Cardiac septum (tissue), 1 donor: ENCODE data around the gene GALNT9. TPM values are rescaled to one million over a fixed set of nuclear protein-coding genes. Genes with fewer than 3 reads are reported as not detected.

Experiments
- DNase-seq: peaks from one replicate; pipeline ENCODE4 v3.0.0-alpha.2; 2020; ENCODE audit warnings: low spot score
- intact Hi-C: fragments of 100-400 bp; cut with DNase I; formaldehyde crosslinking; loops from one replicate; pipeline ENCODE4 v1.14.0; 2022
- total RNA-seq: library from RNA; stranded (reverse); fragmentation: NEBNext Ultra II Directional; extraction: Animal tissue kit (Norgen Biotek cat#: 25700); gene quantifications from one replicate; pipeline ENCODE4 v1.2.1, GENCODE V29; 2021
- donor health status: DM: no; HTN: no; CAD: no.

Gene GALNT9
- total RNA-seq, 1 donor from 2014 or later: not detected

DNA sequence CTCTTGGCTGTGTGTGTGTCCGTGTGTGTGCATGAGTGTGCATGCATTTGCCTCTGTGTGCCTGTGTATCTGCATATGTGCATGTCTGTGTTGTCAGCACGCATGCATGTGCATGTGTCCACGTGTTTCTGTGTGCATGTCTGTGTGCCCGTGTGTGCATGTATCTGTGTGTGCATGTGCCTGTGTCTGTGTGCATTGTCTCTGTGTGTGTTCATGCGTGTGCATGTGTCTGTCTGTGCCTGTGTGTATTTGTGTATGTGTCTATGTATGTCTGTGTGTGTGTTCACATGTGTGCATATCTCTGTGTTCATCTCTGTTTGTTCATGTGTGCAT is 1.1 kb upstream of the GALNT9 start:
- intact Hi-C loops: no loop called here
- no peak for DNase-seq

DNA sequence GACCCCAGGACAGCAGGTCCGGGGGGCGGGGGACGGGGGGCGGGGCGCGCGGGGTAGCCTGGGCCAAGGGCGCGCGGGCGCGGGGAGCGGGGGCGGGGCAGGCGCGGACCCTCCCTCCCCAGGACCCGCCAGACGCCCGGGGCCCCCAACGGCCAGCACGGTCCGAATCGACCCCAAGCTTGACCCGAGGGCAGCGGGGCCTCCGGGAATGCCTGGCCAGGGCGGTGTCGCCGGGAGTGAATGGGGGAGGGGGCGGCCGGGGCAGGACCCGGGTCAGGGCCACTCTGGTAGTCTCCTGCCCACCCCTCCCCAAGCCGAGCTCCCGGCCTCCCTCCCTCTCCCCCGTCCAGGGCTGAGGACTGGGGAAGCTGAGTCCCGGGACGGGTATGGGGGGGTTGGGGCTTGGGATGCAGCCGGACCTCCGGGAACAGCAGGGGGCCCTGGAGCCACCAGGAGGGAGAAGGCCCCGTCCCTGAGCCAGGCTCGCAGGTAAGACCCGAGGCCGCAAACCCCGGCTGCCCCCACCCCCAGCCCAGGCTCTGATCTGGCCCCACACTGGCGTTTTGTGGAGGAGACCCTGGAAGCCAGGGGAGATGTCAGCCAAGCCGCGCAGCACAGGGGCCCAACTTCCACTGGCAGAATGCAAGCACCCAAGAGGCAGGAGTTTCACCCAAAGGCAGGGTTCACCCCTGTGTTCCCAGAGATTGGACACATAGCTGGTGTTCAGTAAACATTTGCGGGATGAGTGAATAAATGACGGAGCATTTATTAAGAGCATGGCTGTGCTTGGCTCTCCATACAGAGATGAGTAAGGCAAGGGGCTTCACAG is 545 bp upstream of the GALNT9 start:
- no peak for DNase-seq
- intact Hi-C loops: no loop called here

DNA sequence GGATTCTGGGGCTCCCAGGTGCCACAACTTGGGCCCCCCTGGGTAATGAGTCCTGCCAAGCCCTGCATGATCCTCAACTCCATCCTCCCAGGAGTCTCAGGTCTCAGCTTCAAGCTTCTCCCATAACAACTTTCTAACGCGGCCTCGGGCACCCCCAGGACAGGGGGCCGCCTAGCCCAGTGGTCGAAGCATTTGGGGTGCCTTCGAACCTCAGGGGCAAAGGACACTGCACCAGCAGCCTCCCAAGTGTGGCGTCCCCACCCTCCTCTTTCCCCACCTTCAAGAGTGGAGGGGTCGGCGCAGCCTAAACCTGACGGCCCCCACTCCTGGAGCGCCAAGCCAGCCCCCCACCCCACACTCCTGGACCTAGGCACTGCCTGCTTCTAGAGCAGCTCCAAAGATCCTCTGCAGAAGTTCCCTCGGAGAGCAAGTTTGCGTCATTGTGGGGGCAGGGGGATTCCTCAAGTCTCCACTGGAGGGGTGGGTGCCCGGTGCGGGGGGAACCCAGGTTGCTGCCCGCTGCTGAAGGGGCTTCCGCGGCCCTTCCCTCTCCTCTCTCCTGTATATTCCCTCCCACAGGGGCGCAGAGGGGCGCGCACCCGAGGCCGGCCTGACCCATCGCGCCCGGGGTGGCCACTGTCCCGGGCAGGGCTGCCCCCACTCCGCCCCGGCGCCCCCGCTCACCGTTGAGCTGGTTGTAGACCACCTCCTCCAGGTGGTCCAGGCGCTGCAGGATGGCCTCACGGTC is 933 bp downstream of the GALNT9 start:
- no peak for DNase-seq

DNA sequence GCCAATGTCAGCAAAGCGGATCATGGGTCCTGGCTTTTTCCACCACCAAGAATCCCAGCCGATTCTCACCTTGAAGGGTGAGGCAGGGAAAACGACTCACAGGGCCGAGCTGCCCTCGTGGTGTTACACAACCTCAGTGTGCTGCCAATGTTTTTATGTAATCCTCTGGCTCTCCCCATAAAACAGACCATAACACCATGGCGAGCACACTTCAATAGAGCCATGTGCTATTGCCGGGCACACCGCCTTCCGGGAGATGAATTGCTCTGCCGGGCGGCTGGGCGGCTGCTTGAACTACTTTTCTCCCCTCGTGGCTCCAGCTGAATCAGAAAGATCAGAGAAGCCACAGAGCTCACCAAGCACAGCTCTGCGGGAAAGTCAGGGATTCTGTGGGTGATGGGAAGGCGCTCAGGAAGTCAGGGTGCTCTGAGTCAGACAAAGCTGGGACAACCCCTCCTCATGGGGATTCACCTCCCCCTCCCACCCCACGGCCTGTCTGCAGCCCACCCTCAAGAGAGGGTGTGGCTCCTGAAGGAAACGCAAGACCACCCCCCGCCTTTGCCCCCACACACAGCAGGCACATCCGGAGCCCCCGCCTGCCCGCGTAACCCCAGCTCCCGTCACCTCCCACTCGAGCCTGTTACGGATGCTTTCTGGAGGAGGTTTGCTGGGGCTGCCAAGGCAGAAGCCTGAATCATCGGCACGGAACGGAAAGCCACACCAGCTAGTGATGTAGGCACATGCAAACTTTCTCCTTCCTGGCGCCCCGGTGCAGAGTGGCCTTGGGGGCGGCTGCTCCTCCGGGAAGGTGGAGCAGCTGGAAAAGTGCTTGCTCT is 1.8 kb downstream of the GALNT9 start:
- intact Hi-C loops: no loop called here
- no peak for DNase-seq

More for the DNA sequence above, 933 bp downstream of the GALNT9 start:
- intact Hi-C loops: no loop called here

DNA sequence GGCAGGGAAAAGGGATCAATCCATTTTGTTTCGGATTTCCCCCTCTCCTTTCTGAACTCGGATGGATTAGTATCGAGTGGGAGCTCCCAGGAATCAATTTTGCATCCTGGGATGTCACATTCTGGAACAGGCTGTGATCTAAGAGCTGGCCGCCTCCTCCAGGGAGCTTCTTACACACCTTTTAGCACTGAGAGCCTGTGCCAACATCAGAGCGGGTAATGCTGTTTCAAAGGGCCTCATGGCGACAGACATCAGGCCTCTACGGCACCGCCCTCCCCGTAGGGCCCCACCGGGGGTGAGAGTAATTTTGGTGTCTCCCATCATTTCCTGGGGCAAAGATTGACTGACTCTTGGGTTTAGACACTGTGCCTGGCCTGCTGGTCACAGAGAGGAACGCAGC is 2.7 kb downstream of the GALNT9 start:
- DNase-seq: no peak
- intact Hi-C loops: no loop called here

DNA sequence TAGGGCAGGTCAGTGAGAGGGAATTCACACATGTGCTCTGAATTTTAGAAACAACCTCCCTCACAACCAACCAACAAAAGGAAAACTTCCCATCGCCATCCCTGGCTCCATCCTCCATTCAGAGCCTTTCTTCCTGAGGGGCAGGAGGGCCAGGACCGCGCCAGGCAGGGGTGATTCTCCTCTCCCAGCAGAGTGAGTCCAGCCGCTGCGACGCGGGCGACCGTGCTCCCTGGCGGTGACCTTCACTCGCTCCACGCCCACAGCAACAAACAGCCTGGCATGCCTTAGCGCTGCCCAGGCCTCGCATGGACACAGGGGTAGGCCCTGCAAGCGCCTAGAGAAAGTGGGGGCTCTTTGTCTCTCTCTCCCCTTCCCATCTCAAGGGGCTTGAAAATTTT is 3.7 kb downstream of the GALNT9 start:
- no peak for DNase-seq
- intact Hi-C loops: no loop called here

DNA sequence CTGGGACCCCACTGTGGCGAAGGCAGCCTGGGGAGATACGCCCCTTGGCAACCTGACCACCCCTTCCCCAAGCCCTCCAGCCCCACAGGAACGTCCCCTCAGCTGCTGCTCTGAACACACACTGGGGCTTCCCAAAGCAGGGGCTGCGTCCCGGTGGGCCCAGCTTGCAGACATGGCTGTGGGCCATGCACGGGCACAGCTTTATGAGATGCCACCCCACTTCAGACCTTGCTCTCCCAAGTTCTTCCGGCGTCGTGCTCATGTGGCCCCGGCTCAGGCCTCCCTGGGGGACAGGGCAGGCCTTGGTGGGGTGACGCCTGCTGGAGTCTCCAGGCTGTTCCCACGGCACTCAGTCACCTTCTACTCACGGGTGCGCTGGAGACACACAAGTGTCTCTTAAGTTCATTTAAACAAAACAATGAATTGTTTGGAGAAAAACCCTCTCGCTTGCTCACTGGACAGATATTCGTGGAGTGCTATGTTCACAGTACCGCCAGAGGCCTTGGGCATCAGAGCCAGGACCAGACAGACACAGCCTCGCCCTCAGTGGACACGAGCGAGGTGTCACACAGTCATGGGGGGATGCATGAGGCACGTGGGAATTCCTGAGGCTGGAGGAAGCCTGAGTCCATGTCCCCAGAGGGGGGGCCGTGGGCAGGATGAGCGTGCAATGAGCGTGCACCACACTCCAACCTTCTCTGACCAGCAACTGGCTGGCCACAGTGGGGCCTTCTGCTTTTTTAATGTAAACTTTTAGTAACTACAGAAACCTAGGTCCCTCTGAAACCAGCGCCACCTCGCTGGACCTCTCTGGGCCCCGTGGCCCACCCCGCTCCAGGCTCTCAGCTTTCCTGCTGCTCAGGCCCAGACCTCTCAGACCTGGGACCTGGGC is 4.3 kb downstream of the GALNT9 start:
- intact Hi-C loops: no loop called here
- DNase-seq: no peak

DNA sequence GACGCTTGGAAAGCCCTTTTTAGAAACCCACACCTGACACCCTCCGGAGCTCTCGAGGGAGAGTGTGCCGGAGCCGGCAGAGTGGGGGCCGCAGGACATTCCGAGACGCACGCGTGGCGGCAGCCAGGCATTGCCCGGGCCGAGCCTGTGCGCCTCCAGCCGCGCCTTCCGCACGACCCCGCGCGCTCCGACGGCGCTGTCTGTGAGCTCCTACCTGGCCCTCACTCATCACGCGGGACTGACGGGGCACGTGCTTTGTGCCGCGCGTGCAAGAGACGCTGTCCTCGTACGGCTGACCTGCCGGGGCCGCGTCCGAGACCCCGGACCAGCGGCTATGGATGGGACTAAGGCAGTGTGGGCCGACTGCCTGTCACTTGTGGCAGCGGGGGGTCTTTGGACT is 5.2 kb downstream of the GALNT9 start:
- intact Hi-C loops: no loop called here
- DNase-seq: no peak

DNA sequence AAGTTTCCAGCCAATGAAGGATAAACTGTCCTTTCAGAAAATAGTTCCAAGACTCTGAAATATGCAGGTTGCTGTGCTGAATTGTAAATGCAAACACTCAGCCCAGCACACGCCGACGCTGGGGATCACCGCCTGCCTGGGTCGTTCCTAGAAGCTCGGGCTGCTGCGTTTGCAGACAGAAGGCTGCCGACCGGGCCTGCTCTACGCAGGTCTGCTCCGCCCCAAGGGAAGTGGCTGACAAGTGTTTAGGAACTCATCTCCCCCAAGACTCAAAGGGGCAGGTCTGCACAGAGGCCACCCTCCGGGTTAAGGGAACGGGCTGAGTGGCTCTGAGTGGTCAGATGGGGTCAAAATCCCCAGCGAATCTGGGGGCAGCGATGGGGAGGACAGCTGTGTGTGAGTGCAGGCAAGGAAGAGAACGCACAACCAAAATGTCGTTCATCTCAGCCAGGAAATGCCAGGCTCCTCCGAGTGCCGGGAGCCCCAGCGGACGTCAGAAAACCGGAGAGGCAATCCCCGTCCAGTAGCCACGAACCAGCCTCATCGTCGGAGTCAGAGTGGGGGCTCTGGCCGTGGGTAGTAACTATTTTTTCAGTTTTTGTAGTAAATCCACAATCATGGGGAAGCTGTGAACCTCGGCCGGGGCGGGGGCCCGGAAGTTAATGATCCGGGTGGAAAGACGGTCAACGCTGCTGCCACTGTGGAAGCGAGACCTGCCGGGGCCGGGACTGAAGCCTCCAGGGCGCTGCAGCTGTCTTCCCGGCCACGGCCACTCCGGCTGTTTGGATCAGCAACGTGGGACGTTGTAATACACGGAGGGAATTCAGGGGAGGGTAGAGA is 6.0 kb downstream of the GALNT9 start:
- intact Hi-C loops: no loop called here
- no peak for DNase-seq

DNA sequence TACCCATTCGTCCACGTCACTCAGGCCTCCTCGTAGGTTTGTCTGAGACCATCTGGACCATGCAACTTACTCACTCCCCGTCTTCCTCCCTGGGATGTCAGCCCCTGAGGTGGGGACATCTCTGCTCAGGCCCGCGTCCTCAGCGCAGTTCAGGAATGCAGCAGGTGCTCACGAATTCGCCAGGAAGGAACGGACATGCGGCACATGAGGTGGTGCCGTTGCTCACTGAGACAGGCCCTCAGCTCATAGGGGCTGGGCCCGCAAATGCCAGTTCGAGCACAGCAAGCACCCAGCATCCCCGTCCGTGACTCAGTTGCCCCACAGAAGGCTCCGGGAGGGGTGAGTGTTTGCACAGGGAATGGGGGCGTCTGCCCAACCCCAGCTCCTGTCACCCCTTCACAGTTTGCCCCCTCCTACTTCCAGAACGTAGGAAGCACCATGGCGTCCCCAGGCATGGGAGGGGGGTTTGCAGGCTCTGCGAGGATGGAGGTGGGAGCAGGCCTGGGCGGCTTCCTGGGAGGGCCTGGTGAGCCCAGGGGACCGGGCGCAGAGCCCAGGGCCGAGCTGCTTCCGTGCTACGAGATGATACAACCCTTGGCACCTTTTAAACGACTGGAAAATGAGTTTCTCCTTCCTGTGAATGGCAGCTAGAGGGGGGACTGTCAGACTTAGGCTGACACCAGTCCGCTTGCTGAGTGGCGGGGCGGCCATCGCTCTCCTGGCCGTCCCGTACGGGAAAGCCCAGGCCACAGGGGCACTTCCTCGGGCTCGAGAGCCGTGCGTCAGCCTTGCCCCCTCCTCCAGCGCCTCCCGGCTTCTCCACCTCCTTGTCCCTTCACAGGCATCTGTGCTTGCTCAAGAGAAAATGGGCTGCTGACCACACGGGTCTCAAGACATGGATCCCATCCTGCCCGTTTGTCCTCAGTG is 6.9 kb downstream of the GALNT9 start:
- intact Hi-C loops: no loop called here
- no peak for DNase-seq

DNA sequence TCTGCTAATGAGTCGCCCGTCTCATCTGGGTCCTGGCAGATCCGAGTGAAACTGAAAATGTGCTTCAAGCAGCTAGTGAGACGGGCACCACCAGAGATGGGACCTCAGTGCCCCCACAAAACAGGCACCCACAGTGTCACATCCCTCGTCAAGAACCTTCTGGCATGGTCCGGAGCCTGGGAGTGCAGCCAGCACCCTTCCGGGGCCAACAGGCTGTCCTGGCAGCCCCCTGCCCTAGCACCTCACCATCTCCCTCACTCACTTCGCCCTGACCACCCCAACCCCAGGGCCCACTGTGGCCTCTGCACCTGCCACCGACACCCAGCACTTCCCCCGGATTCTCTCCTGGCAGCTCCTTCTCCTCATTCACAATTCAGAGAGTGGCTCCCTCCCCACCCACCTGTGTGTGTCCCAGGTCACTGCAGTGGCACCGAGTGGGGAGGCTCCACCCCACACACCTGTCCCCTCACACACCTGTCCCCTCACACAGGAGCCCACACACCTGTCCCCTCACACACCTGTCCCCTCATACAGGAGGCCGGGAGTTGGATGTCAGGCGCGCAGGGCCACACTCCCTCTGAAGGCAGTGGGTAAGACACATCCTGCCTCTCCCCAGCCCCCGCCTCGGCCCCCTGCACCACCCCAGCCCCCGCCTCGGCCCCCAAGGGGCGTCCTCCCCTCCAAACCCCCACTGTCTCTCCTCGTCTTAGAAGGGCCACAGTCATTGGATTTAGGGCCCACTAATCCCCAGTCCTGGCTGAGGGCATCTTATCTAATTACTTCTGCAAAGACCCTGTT is 7.9 kb downstream of the GALNT9 start:
- DNase-seq: no peak
- intact Hi-C loops: no loop called here

DNA sequence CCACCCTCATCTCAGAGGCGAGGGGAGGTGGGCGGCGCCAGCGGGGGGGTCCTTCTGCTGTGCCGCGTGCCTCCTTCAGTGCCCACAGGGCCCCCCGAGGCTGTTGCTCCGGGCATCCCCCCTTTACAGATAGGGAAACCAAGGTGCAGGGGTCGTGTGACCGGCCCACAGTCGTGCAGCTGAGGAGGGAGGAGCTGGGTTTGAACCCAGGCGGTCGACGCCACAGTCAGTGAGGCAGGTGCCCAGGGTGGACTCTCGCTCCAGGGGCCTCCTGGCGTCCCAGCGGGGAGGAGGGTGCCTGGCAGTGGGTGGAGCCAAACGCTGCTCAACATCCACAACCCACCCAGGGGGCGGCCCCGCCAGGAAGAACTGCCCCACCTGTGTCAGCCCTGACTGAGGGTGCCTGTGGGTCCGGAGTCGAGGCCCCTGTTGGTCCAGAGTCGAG is 8.6 kb downstream of the GALNT9 start:
- intact Hi-C loops: no loop called here
- DNase-seq: no peak

DNA sequence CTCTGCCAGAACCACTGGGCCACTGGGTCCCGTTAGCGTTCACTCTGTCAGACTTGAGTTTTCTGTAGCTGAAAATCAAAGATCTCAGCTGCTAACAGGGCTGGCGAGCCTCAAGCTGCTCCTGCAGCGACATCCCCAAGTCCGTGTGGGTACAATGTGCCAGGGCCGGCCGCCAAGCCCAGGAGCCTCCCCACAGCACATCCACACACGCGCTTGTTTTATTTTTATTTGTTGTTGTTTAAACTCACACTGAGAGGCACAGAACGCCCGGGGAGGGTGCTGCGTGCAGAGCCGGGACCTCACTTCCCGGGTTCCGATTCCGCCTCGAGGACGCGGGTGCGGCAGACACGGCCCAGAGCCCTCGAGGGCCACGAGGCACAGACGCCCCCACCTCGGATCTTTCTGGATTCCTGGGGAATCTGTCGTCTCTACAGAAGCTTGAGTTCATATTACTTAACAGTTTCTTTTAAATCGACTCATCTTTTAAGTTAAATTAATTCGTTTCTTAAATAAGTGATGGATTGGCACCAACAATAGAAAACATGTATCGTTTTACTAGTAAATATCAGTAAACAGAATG is 9.3 kb downstream of the GALNT9 start:
- intact Hi-C loops: no loop called here
- no peak for DNase-seq

DNA sequence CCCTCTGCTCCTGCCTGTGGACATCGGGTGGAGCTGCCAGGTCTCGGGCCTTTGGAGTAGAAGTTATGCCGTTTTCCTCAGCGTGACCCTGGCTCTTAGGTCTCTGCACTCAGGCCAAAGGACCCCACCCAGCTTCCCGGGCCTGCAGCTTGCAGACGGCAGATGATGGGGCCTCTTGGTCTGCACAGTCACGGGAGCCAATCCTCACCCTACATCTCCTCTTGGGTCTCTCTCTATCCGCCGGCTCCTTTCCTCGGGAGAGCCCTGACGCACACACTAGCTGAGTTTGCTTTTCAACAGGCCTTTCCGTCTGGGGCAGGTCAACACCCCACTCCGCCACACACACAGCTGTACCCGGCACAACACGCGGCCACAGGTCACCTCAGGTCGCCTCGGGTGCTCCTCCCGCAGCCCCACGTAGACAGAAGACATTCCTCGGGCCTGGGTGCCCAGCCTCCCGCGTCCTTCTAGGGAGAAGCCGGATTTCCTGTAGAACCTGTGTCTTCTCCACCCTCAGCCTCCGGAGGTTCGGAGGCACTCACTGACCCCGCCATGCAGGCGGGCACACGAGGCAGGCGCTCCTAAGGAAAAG is 9.9 kb downstream of the GALNT9 start:
- DNase-seq: no peak
- intact Hi-C loops: no loop called here

DNA sequence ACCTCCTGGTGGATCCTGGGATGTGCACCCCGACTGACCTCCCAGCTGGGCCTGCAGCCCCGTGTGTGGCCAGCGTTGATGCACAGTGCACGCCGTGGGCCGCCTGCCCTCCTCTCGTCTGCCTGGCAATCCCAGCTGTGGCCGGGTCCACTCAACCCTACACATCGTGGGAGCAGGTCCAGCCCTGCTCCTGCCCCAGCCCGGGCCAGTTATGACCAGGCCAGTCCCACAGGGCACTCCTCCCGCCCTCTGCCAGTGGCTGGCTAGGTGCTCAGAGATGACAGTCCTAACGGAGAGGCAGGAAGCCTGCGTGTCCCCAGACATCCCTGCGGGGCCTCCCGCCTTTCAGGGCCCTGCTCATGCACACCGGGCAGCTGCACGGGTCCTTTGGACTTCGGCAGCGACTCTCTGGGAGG is 10.8 kb downstream of the GALNT9 start:
- no peak for DNase-seq
- intact Hi-C loops: no loop called here

DNA sequence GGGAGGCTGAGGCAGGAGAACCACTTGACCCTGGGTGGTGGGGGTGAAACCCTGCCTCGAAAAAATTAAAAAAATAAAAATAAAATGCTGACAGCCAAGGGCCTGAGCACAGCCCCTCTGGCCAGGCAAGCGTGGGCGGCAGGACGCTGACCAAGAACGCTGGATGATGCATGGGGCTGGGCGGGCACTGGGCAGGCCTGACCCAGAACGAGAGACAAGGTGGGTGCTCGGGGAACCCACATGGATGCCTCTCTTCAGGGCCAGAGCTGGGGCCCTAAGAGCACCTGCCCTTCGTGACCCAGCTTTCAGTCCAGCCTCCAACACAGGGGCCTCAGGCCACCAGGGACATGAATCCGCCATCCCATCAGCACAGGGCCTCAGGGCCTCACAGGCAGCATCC is 11.3 kb downstream of the GALNT9 start:
- intact Hi-C loops: no loop called here
- no peak for DNase-seq
